NCI-H2196 (cell line): ENCODE measurements around the gene RIOX2.

ENCODE experiments used
- DNase-seq: peaks from one replicate; lab custom pipeline; 2025; ENCODE audit not compliant: unreplicated experiment; lab: John Stamatoyannopoulos, UW

Gene RIOX2

GRCh38 chr3:97990624-97991292, 18.5 kb upstream of the RIOX2 start:
- no peak for DNase-seq

GRCh38 chr3:97988784-97989568, 16.7 kb upstream of the RIOX2 start:
- DNase-seq: no peak

GRCh38 chr3:97987306-97987705, 15.1 kb upstream of the RIOX2 start:
- DNase-seq: no peak

DNA sequence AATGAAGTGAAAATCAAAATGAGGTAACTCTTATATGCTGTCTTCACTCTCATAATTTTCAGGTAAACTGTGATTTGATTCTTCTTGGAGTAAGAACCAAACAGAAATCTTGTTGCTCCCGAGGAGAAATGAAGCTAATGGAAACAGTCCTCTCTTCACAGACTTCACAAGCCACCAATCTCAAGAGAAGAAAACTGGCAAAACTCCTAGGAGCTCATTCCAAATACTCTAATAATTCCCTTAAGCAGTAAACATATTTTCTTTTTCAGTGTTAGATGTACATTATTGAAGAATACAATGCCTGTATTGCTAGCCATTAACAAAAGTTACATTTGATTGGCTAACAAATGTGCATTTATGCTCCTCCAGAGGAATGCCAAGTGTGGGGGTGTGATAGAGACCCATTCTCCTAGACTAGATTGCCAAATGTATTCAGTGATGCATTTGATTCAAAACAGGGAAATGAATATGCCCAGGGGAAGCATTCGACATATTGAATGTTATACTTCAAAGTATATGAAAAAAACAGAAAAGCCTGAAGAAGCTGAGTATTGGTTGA, 11.8 kb upstream of the RIOX2 start:
- DNase-seq: no peak

GRCh38 chr3:97981886-97982285, 9.7 kb upstream of the RIOX2 start:
- no peak for DNase-seq

DNA sequence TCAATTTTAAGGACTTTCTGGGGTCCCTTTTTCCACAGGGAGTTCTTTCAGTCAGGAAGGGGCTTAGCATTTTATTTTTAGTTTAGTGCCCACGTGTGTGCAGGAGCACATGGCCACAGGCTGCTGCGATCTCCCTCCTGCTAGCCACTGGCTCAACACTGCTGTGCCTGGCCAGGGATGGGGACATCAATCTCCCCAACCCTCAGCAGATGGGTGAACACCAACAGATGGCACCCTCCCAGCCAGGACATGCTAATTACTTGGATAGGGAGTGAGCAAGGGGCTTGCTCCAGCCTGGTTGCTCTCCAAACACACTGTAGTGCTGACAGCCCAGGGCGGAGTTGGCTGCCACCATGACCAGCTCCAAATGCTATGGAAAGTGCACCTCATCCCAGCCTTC, 7.4 kb upstream of the RIOX2 start:
- DNase-seq: no peak

DNA sequence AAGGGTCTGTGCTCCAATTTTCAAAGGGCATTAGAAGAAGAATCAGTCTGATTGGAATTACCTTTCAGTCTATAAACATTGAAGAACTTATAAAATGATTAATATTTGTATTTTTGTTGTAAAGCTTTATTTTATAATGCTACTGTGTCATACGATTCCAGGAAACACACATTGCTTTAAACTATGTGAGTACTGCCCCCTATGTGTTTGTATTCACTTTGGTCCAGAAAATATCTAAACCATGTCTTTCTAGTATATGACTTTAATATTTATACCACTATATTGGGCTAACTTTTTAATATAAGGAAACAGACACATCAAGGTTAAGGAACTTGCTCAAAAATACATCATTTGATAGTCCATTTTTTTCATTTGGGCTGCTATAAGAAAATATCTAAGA, 3.2 kb upstream of the RIOX2 start:
- no peak for DNase-seq

- no peak for DNase-seq
These were observed 2.8 kb upstream of the RIOX2 start for GRCh38 chr3:97974996-97975395.

DNA sequence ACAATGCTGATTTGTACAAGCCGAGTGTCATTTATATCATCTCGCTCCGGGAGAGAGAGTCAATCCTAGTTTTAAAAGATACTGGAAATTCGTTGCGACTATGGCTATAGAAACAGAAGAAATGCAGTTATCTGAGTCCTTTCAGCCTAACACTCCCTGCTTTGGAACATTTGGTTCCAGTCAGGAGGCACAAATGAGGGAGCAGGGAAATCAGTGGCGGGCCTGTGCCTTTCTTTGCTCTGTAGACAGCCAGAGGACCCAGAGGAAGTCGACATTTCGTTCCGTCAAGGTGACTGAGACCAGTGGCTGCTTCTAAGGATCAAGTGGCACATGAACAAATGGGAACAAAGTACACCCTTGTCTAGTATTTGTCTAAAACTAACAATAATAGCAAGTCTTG, 745 bp upstream of the RIOX2 start:
- no peak for DNase-seq

GRCh38 chr3:97970956-97971620, 1.1 kb downstream of the RIOX2 start:
- no peak for DNase-seq

DNA sequence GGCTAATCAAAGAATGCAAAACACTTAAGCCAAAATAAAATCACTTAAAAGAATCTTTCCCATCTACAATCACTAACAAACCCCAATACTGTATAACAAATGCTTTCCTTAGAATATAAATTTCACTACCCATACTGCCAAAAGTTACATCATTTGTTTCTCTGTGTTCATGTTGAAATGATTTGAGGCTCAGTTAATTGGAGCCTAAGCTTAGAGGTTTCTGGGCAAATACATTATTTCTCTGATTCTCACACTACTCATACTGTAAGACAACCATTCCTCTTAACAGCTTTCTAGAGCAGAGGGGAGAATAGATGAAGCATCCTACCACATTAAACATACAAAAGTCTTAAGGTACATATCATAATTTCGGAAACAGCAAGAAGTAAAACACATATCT, 2.1 kb downstream of the RIOX2 start:
- DNase-seq: no peak

GRCh38 chr3:97969541-97969940, 2.7 kb downstream of the RIOX2 start:
- DNase-seq: no peak

GRCh38 chr3:97968376-97968775, 3.9 kb downstream of the RIOX2 start:
- no peak for DNase-seq

GRCh38 chr3:97967966-97968365, 4.3 kb downstream of the RIOX2 start:
- DNase-seq: no peak

GRCh38 chr3:97960993-97961766, 11.1 kb downstream of the RIOX2 start:
- no peak for DNase-seq

GRCh38 chr3:97960551-97960950, 11.7 kb downstream of the RIOX2 start:
- no peak for DNase-seq

GRCh38 chr3:97959872-97960271, 12.4 kb downstream of the RIOX2 start:
- DNase-seq: no peak

GRCh38 chr3:97958796-97959195, 13.4 kb downstream of the RIOX2 start:
- no peak for DNase-seq

GRCh38 chr3:97958396-97958795, 13.8 kb downstream of the RIOX2 start:
- no peak for DNase-seq

GRCh38 chr3:97957617-97958311, 14.5 kb downstream of the RIOX2 start:
- DNase-seq: no peak

- DNase-seq: no peak
These were observed 16.2 kb downstream of the RIOX2 start for GRCh38 chr3:97956051-97956450.
